GM19395 (cell line): ENCODE results near the gene GRPEL2.

Experiments used
- ATAC-seq: cut with Tn5 transposase; IDR thresholded peaks from one replicate; pipeline ENCODE4 v1.9.1; 2021; ENCODE audit warnings: mild to moderate bottlenecking, moderate library complexity; ENCODE audit not compliant: unreplicated experiment

Gene GRPEL2

GRCh38 chr5:149345147-149345891 lies at the start of gene GRPEL2:
TSS of gene GRPEL2 (plus strand) at chr5:149345499. CDS start at chr5:149345540, 41 bp downstream.
- ATAC-seq = peak; percentile 96

GRCh38 chr5:149297340-149298025 lies 47.8 kb upstream of the GRPEL2 start:
- ATAC-seq = no peak

- ATAC-seq = no peak
Measured at GRCh38 chr5:149298163-149298562, 47.1 kb upstream of the GRPEL2 start.

GRCh38 chr5:149298842-149299404 lies 46.4 kb upstream of the GRPEL2 start:
- no peak for ATAC-seq

- ATAC-seq = no peak
Measured at GRCh38 chr5:149299451-149300054, 45.7 kb upstream of the GRPEL2 start.

- ATAC-seq = no peak
Measured at GRCh38 chr5:149300441-149300840, 44.9 kb upstream of the GRPEL2 start.

- no peak for ATAC-seq
Measured at GRCh38 chr5:149301049-149301743, 44.1 kb upstream of the GRPEL2 start.

GRCh38 chr5:149301744-149302380 lies 43.4 kb upstream of the GRPEL2 start:
- ATAC-seq = no peak

- no peak for ATAC-seq
Measured at GRCh38 chr5:149302641-149303040, 42.7 kb upstream of the GRPEL2 start.

GRCh38 chr5:149303210-149303609 lies 42.1 kb upstream of the GRPEL2 start:
- no peak for ATAC-seq

GRCh38 chr5:149304195-149305078 lies 40.9 kb upstream of the GRPEL2 start:
- ATAC-seq = no peak

GRCh38 chr5:149309354-149309753 lies 35.9 kb upstream of the GRPEL2 start:
- ATAC-seq = no peak

- ATAC-seq = no peak
Measured at GRCh38 chr5:149310488-149310887, 34.8 kb upstream of the GRPEL2 start.

GRCh38 chr5:149310947-149311658 lies 34.2 kb upstream of the GRPEL2 start:
- no peak for ATAC-seq

- no peak for ATAC-seq
Measured at GRCh38 chr5:149313151-149313841, 32.0 kb upstream of the GRPEL2 start.

GRCh38 chr5:149314571-149315111 lies 30.7 kb upstream of the GRPEL2 start:
- ATAC-seq = no peak

- no peak for ATAC-seq
Measured at GRCh38 chr5:149315753-149316152, 29.5 kb upstream of the GRPEL2 start.
